Pancreas (tissue), 10 donors: Measurements from ENCODE around the gene PKP1. TPM values are rescaled to one million over a fixed set of nuclear protein-coding genes. Genes with fewer than 3 reads are reported as not detected.
A peak's percentile ranks its signal among the peaks of the same experiment; 100 is the strongest.

Experiments
- ATAC-seq, 4 donors: fragments of 200-7000 bp; cut with Tn5 transposase; one replicate each; pipeline versions ENCODE4 v1.8.0 to v1.9.1; 2020; ENCODE audit warnings: mild to moderate bottlenecking in 4 of 4, moderate library complexity in 4 of 4
- DNase-seq, 6 donors: peaks; one replicate each; pipeline ENCODE4 v3.0.0-alpha.2; 2020
- FAIRE-seq: peaks from 2 replicates; lab custom pipeline; 2012; peaks lifted over from hg19 to GRCh38; lab: Jason Lieb, UNC
- H3K27ac ChIP-seq, 4 donors: fragments of 200-600 bp; sonication (generic); 1 replicate in 3 of 4; 2 replicates in 1 of 4; pipeline versions ENCODE4 v1.5.0 to v1.8.0; 2020
- H3K27me3 ChIP-seq, 4 donors: fragments of 200-600 bp; one replicate each; pipeline ENCODE4 v1.8.0; 2021
- H3K36me3 ChIP-seq, 3 donors: fragments of 200-600 bp; sonication (generic) in 1 of 3; one replicate each; pipeline versions ENCODE4 v1.5.0 to v1.8.0; 2020 to 2021
- H3K4me1 ChIP-seq, 3 donors: fragments of 200-600 bp; one replicate each; pipeline ENCODE4 v1.8.0; 2021
- H3K4me3 ChIP-seq, 4 donors: fragments of 200-600 bp; sonication (generic) in 2 of 4; one replicate each; pipeline versions ENCODE4 v1.5.0 to v1.8.0; 2020 to 2021
- H3K9me3 ChIP-seq, 4 donors: fragments of 200-600 bp; one replicate each; pipeline ENCODE4 v1.8.0; 2021
- CTCF ChIP-seq, 4 donors: fragments of 200-600 bp; sonication (generic) in 3 of 4; IDR thresholded peaks; one replicate each; pipeline versions ENCODE4 v1.5.0 to v1.8.0; 2021; ENCODE audit warnings: antibody characterized with exemption in 4 of 4
- whole genome bisulfite sequencing, 2 donors: extraction: QIAGEN DNeasy Blood & Tissue Kit; methylation state at CpG; one replicate each; pipeline ENCODE4 v1.1.7; 2013; 5-methylcytosine and 5-hydroxymethylcytosine counted together
- intact Hi-C, 3 donors: fragments of 100-400 bp; cut with DNase I; formaldehyde crosslinking; loops; one replicate each; pipeline versions ENCODE4 v1.11.1 to v1.14.2; 2022
- polyA plus RNA-seq, 2 donors: library from polyadenylated mRNA; stranded (reverse); fragments of 200-250 nt; gene quantifications; one replicate each; pipeline ENCODE4 v1.2.3, GENCODE V29; 2013
- total RNA-seq, 6 donors: library from RNA; stranded (reverse); fragmentation: NEBNext Ultra II Directional in 4 of 6; extraction: Animal tissue kit (Norgen Biotek cat#: 25700) in 4 of 6; gene quantifications; one replicate each; pipeline versions ENCODE4 v1.2.1 to v1.2.4, GENCODE V29; 2021 to 2023
- donor health status: healthy with polysubstance abuse.
- donor health status: DM: no; HTN: no; CAD: no; lungs with moderate emphysema.
- donor health status: DM: no; HTN: no; CAD: no.
- donor health status: control.
- donor health status: control.
- donor health status: Bipolar disorder and iron deficiency.
- donor health status: DM: yes; HTN: yes; CAD: no.
- donor health status: DM: no; HTN: no; CAD: no.
- donor health status: DM: no; HTN: no; CAD: no.
- donor health status: DM: yes; HTN: yes; CAD: no.

The PKP1 gene
- total and polyA plus RNA-seq, 8 donors, result 0.04 to 0.37 (median 0.12) TPM; not detected in 1

GRCh38 chr1:201264554-201264953 is 18.8 kb upstream of the PKP1 start:
- H3K4me1 ChIP-seq, result no peaks in the 10 kb centered on the region
- DNase-seq, result no peak
- intact Hi-C loops, result no loop called here
- H3K27me3 ChIP-seq, result no peaks in the 10 kb centered on the region
- no peak overlapping the region for H3K4me3 ChIP-seq
- no peak for FAIRE-seq
- no peaks in the 10 kb centered on the region for H3K9me3 ChIP-seq
- TF ChIP-seq CTCF (IDR thresholded peaks at IDR 0.05), result no peak
- no peaks in the 10 kb centered on the region for H3K36me3 ChIP-seq
- no peak for ATAC-seq
- H3K27ac ChIP-seq, result no peak overlapping the region
- 69 to 71% methylated on average over 4 of the region's 4 CpGs for WGBS, 2 donors

- intact Hi-C loops, result no loop called here
- 57 to 69% methylated on average over 3 of the region's 3 CpGs for WGBS, 2 donors
- H3K4me3 ChIP-seq, result no peak overlapping the region
- H3K27me3 ChIP-seq, result no peaks in the 10 kb centered on the region
- FAIRE-seq, result no peak
- ATAC-seq, result no peak
- TF ChIP-seq CTCF (IDR thresholded peaks at IDR 0.05), result no peak
- no peaks in the 10 kb centered on the region for H3K36me3 ChIP-seq
- no peaks in the 10 kb centered on the region for H3K4me1 ChIP-seq
- H3K27ac ChIP-seq, result no peak overlapping the region
- DNase-seq, result no peak
- H3K9me3 ChIP-seq, result no peaks in the 10 kb centered on the region
Measured at GRCh38 chr1:201265756-201266155, 17.6 kb upstream of the PKP1 start.

- Histone ChIP-seq H3K4me3 (no peak overlapping the region), H3K27me3 (no peaks in the 10 kb centered on the region), H3K9me3 (no peaks in the 10 kb centered on the region), H3K27ac (no peak overlapping the region), H3K4me1 (no peaks in the 10 kb centered on the region), H3K36me3 (no peaks in the 10 kb centered on the region)
- FAIRE-seq (no peak), ATAC-seq (no peak), DNase-seq (no peak)
- intact Hi-C loops, result no loop called here
- no peak for TF ChIP-seq CTCF (IDR thresholded peaks at IDR 0.05)
Measured at GRCh38 chr1:201266276-201266675, 17.0 kb upstream of the PKP1 start.

- no peak overlapping the region for H3K4me3 ChIP-seq
- H3K36me3 ChIP-seq, result no peaks in the 10 kb centered on the region
- ATAC-seq (no peak), FAIRE-seq (no peak), DNase-seq (no peak)
- WGBS, 2 donors, result 66 to 68% methylated on average over 3 of the region's 3 CpGs
- TF ChIP-seq CTCF (IDR thresholded peaks at IDR 0.05), result no peak
- no peaks in the 10 kb centered on the region for H3K4me1 ChIP-seq
- H3K27me3 ChIP-seq, result no peaks in the 10 kb centered on the region
- no peaks in the 10 kb centered on the region for H3K9me3 ChIP-seq
- no peak overlapping the region for H3K27ac ChIP-seq
- intact Hi-C loops, result no loop called here
Measured at GRCh38 chr1:201266774-201267173, 16.5 kb upstream of the PKP1 start.

GRCh38 chr1:201267481-201268229 is 15.7 kb upstream of the PKP1 start:
- intact Hi-C loops, result no loop called here
- Histone ChIP-seq H3K4me1 (no peaks in the 10 kb centered on the region), H3K4me3 (no peak overlapping the region), H3K9me3 (no peaks in the 10 kb centered on the region), H3K36me3 (no peaks in the 10 kb centered on the region), H3K27ac (no peak overlapping the region), H3K27me3 (no peaks in the 10 kb centered on the region)
- TF ChIP-seq CTCF (IDR thresholded peaks at IDR 0.05), result no peak
- FAIRE-seq (no peak), ATAC-seq (no peak), DNase-seq (peak in 1 of 6 donors; percentile 0)
- 82 to 83% methylated on average over 14 of the region's 14 CpGs for WGBS, 2 donors
